Measurements from ENCODE around the gene PRPF31. TPM values are rescaled to one million over a fixed set of nuclear protein-coding genes. Genes with fewer than 3 reads are reported as not detected.

The PRPF31 gene
- total and polyA plus RNA-seq, 2 of the 13 experiments (the other 11 are each of a cell fraction or from before 2014, with no cell fraction given), result 23.8 to 63.8 TPM

- no peak for TF ChIP-seq RXRA (CRISPR knock-in tag; IDR thresholded peaks at IDR 0.05)
Measured at GRCh38 chr19:54129617-54129996, 14.1 kb downstream of the PRPF31 start (continued).

GRCh38 chr19:54133312-54133956, 17.9 kb downstream of the PRPF31 start:
- peak; percentile 21; the same call in 1 of the 3 replicates for ATAC-seq
- POLR2A ChIA-PET, result no interaction called here
- FAIRE-seq, result no peak
- TF ChIP-seq MXD3 (CRISPR knock-in tag; IDR thresholded peaks at IDR 0.05), result no peak
- TF ChIP-seq TBX3 (IDR thresholded peaks at IDR 0.05; ENCODE audit: borderline replicate concordance), result no peak
- TF ChIP-seq POLR2AphosphoS5 (IDR thresholded peaks at IDR 0.05; ENCODE audit: low read depth, low read length), result no peak
- TF ChIP-seq HNRNPK (IDR thresholded peaks at IDR 0.05; ENCODE audit: low read depth, low read length, poor library complexity, severe bottlenecking), result peak; percentile 100
- no peak for TF ChIP-seq YEATS2 (CRISPR knock-in tag; IDR thresholded peaks at IDR 0.05; ENCODE audit: borderline replicate concordance)
- no peak for TF ChIP-seq KMT2B (CRISPR knock-in tag; IDR thresholded peaks at IDR 0.05)
- TF ChIP-seq SOX13 (IDR thresholded peaks at IDR 0.05), result no peak
- no peak for TF ChIP-seq SOX13 (CRISPR knock-in tag; conservative IDR thresholded peaks at IDR 0.05 in 1 of 2, IDR thresholded peaks at IDR 0.05 in 1 of 2)
- no peak for TF ChIP-seq MTF1 (CRISPR knock-in tag; IDR thresholded peaks at IDR 0.05)
- no peak for TF ChIP-seq ZNF644 (CRISPR knock-in tag; IDR thresholded peaks at IDR 0.05; ENCODE audit: low read depth)
- TF ChIP-seq AGO1 (IDR thresholded peaks at IDR 0.05; ENCODE audit: low read depth, low read length, poor library complexity, severe bottlenecking), result no peak
- peak; percentile 74; the same call in 1 of the 2 replicates for TF ChIP-seq CHD4 (IDR thresholded peaks at IDR 0.05; ENCODE audit: borderline replicate concordance, low read length)
- no peak for TF ChIP-seq TAF15 (IDR thresholded peaks at IDR 0.05; ENCODE audit: low read depth, low read length, poor library complexity, severe bottlenecking)
- no peak for TF ChIP-seq ZFAT (CRISPR knock-in tag; conservative IDR thresholded peaks at IDR 0.05)
- no peak for TF ChIP-seq IKZF1 (IDR thresholded peaks at IDR 0.05)
- TF ChIP-seq SIN3B (IDR thresholded peaks at IDR 0.05; ENCODE audit: low read length), result 0 out of 2 replicates have a peak, but pooled peaks have one; percentile 18
- TF ChIP-seq ZNF256 (CRISPR knock-in tag; conservative IDR thresholded peaks at IDR 0.05), result no peak
- TF ChIP-seq, protein P1, sequence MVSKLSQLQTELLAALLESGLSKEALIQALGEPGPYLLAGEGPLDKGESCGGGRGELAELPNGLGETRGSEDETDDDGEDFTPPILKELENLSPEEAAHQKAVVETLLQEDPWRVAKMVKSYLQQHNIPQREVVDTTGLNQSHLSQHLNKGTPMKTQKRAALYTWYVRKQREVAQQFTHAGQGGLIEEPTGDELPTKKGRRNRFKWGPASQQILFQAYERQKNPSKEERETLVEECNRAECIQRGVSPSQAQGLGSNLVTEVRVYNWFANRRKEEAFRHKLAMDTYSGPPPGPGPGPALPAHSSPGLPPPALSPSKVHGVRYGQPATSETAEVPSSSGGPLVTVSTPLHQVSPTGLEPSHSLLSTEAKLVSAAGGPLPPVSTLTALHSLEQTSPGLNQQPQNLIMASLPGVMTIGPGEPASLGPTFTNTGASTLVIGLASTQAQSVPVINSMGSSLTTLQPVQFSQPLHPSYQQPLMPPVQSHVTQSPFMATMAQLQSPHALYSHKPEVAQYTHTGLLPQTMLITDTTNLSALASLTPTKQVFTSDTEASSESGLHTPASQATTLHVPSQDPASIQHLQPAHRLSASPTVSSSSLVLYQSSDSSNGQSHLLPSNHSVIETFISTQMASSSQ (IDR thresholded peaks at IDR 0.05; ENCODE audit: low read depth), result no peak
- TF ChIP-seq, protein P1 (CRISPR knock-in tag; IDR thresholded peaks at IDR 0.05; ENCODE audit: borderline replicate concordance), result no peak
- TF ChIP-seq DNMT1 (CRISPR knock-in tag; IDR thresholded peaks at IDR 0.05), result no peak
- TF ChIP-seq ZNF7 (CRISPR knock-in tag; IDR thresholded peaks at IDR 0.05), result no peak

More at GRCh38 chr19:54133312-54133956, 17.9 kb downstream of the PRPF31 start:
- H3K36me3 ChIP-seq (replicated peaks in 1 of 2; ENCODE audit: control insufficient read depth in 1 of 2, insufficient read depth in 2 of 2, low read length in 2 of 2), result peaks cover 2 to 12% of the 10 kb centered on the region in 2 experiments; a peak in 1 of 5 replicates
- peak; percentile 84 for DNase-seq (ENCODE audit: low spot score)
- no peak overlapping the region for H3K9ac ChIP-seq (ENCODE audit: insufficient read depth, low read depth, low read length)
- CTCF ChIA-PET (ENCODE audit: low intra/inter-chr PET ratio, low total read pairs), result no interaction called here
- H3K9me3 ChIP-seq (ENCODE audit: low read length), result peaks cover 5% of the 10 kb centered on the region
- intact Hi-C loops (cut with micrococcal nuclease; ENCODE audit: unreplicated experiment), result no loop called here
- no peaks in the 10 kb centered on the region; a peak in 1 of 5 replicates for H3K27me3 ChIP-seq (ENCODE audit: control insufficient read depth in 1 of 2, insufficient read depth in 2 of 2, low read length in 2 of 2)
- no peak overlapping the region for H2AFZ ChIP-seq (ENCODE audit: low read length)
- H3K27ac ChIP-seq (ENCODE audit: extremely low read length, insufficient read depth, low read length), result no peak overlapping the region
- BruUV-seq (replicated peaks), result no TSS peak
- peaks cover 13% of the 10 kb centered on the region for H3K4me1 ChIP-seq (ENCODE audit: insufficient read depth, low read length)
- in situ Hi-C loops (cut with HindIII; ENCODE audit: extremely low pct_ligation_motif_present, low pct_unique_long_range_greater_than_20kb), result no loop called here
- 83% methylated on average over 3 of the region's 10 CpGs for WGBS (ENCODE audit: low lambda C conversion rate)
- 0 out of 2 replicates have a peak, but pooled peaks cover under 1% of the 10 kb centered on the region for H4K20me1 ChIP-seq (ENCODE audit: insufficient read depth, low read length)
- no peak overlapping the region for H3K4me3 ChIP-seq (replicated peaks in 1 of 3; ENCODE audit: insufficient read depth in 1 of 3, low read depth in 2 of 3, low read length in 3 of 3)
- H3K4me2 ChIP-seq (ENCODE audit: low read depth, low read length), result no peak overlapping the region
- H3K79me2 ChIP-seq (ENCODE audit: insufficient read depth, low read length), result peaks cover under 1% of the 10 kb centered on the region
